Liver (tissue), 9 donors: ENCODE data around the gene NDUFB7. TPM values are rescaled to one million over a fixed set of nuclear protein-coding genes. Genes with fewer than 3 reads are reported as not detected.

Experiments used
- DNase-seq: peaks from one replicate; pipeline ENCODE4 v3.0.0-alpha.2; 2017; ENCODE audit warnings: low spot score
- H3K27ac ChIP-seq, 2 donors: one replicate each; pipeline ENCODE4 v1.7.0; 2013; ENCODE audit warnings: inconsistent platforms in 2 of 2, low read length in 2 of 2, control low read depth in 1 of 2, low read depth in 1 of 2, mild to moderate bottlenecking in 1 of 2
- H3K27me3 ChIP-seq, 4 donors: one replicate each; pipeline versions ENCODE4 v1.6.1 to v1.7.0; 2013; ENCODE audit warnings: low read length in 3 of 4, inconsistent platforms in 1 of 4, mild to moderate bottlenecking in 1 of 4, moderate library complexity in 1 of 4; ENCODE audit not compliant: control insufficient read depth in 4 of 4, insufficient read depth in 4 of 4
- H3K36me3 ChIP-seq, 4 donors: one replicate each; pipeline versions ENCODE4 v1.6.1 to v1.7.0; 2013; ENCODE audit warnings: low read length in 3 of 4, mild to moderate bottlenecking in 3 of 4, low read depth in 1 of 4, moderate library complexity in 1 of 4; ENCODE audit not compliant: control insufficient read depth in 4 of 4, insufficient read depth in 3 of 4
- H3K4me1 ChIP-seq, 4 donors: one replicate each; pipeline versions ENCODE4 v1.6.1 to v1.7.0; 2013; ENCODE audit warnings: low read length in 3 of 4, mild to moderate bottlenecking in 3 of 4, moderate library complexity in 1 of 4; ENCODE audit not compliant: control insufficient read depth in 4 of 4, insufficient read depth in 4 of 4
- H3K4me3 ChIP-seq, 3 donors: one replicate each; pipeline versions ENCODE4 v1.6.1 to v1.7.0; 2013; ENCODE audit warnings: low read length in 3 of 3, control low read depth in 1 of 3, low read depth in 1 of 3, mild to moderate bottlenecking in 1 of 3
- H3K9ac ChIP-seq, 2 donors: one replicate each; pipeline ENCODE4 v1.7.0; 2013; ENCODE audit warnings: low read length in 2 of 2, mild to moderate bottlenecking in 2 of 2, moderate library complexity in 2 of 2, control low read depth in 1 of 2, low read depth in 1 of 2
- H3K9me3 ChIP-seq, 4 donors: one replicate each; pipeline versions ENCODE4 v1.6.1 to v1.7.0; 2013; ENCODE audit warnings: low read length in 3 of 4; ENCODE audit not compliant: control insufficient read depth in 4 of 4
- EGR1 ChIP-seq, 2 donors: IDR thresholded peaks; 2 replicates each; pipeline ENCODE4 v1.6.1; 2016 to 2018; ENCODE audit warnings: antibody characterized with exemption in 2 of 2, low read depth in 2 of 2
- FOXA1 ChIP-seq: IDR thresholded peaks from 2 replicates; pipeline ENCODE4 v1.6.1; 2016; ENCODE audit warnings: antibody characterized with exemption
- FOXA2 ChIP-seq: IDR thresholded peaks from 2 replicates; pipeline ENCODE4 v1.6.1; 2016; ENCODE audit warnings: antibody characterized with exemption
- GABPA ChIP-seq, 2 donors: IDR thresholded peaks in 1 of 2; conservative IDR thresholded peaks in 1 of 2; 2 replicates each; pipeline ENCODE4 v1.6.1; 2016; ENCODE audit warnings: antibody characterized with exemption in 2 of 2, mild to moderate bottlenecking in 1 of 2, moderate library complexity in 1 of 2
- HNF4A ChIP-seq, 2 donors: conservative IDR thresholded peaks; 2 replicates each; pipeline ENCODE4 v1.6.1; 2016; ENCODE audit warnings: antibody characterized with exemption in 2 of 2, mild to moderate bottlenecking in 2 of 2
- HNF4G ChIP-seq: IDR thresholded peaks from 2 replicates; pipeline ENCODE4 v1.6.1; 2016; ENCODE audit warnings: antibody characterized with exemption
- JUND ChIP-seq, 2 donors: IDR thresholded peaks; 2 replicates each; pipeline ENCODE4 v1.6.1; 2016; ENCODE audit warnings: antibody characterized with exemption in 2 of 2
- NR2F2 ChIP-seq: IDR thresholded peaks from 2 replicates; pipeline ENCODE4 v1.6.1; 2016; ENCODE audit warnings: antibody characterized with exemption
- RAD21 ChIP-seq, 2 donors: IDR thresholded peaks; 2 replicates each; pipeline ENCODE4 v1.6.1; 2016; ENCODE audit warnings: antibody characterized with exemption in 2 of 2, mild to moderate bottlenecking in 2 of 2
- RXRA ChIP-seq, 2 donors: IDR thresholded peaks; 2 replicates each; pipeline ENCODE4 v1.6.1; 2017 to 2018; ENCODE audit warnings: antibody characterized with exemption in 2 of 2, mild to moderate bottlenecking in 1 of 2
- SP1 ChIP-seq: IDR thresholded peaks from 2 replicates; pipeline ENCODE4 v1.6.1; 2018; ENCODE audit warnings: antibody characterized with exemption, mild to moderate bottlenecking
- TAF1 ChIP-seq: conservative IDR thresholded peaks from 2 replicates; pipeline ENCODE4 v1.6.1; 2016; ENCODE audit warnings: antibody characterized with exemption, mild to moderate bottlenecking
- YY1 ChIP-seq: IDR thresholded peaks from 2 replicates; pipeline ENCODE4 v1.6.1; 2016; ENCODE audit warnings: antibody characterized with exemption, mild to moderate bottlenecking
- WGBS: extraction: QIAGEN DNeasy Blood & Tissue Kit; methylation state at CpG from one replicate; pipeline ENCODE4 v1.1.7; 2013; 5-methylcytosine and 5-hydroxymethylcytosine counted together
- polyA plus RNA-seq, 2 donors: library from polyadenylated mRNA; stranded (reverse) in 1 of 2; unstranded in 1 of 2; fragments of 200-250 nt in 1 of 2; fragments of >200 nt in 1 of 2; fragmentation: Nextera tagmentation in 1 of 2; extraction: Ambion mirVana in 1 of 2; gene quantifications; one replicate each; pipeline versions ENCODE4 v1.2.1 to v1.2.3, GENCODE V29; 2013 to 2015
- total RNA-seq, 2 donors: library from RNA; depleted of rRNA; stranded (reverse); fragments of >200 nt; gene quantifications; one replicate each; pipeline ENCODE4 v1.2.3, GENCODE V29; 2014
- TF ChIP-seq, protein P1 (sequence below): fragments of 150-350 bp; IDR thresholded peaks from 2 replicates; pipeline ENCODE4 v1.5.1; 2017; ENCODE audit warnings: improper control_type of control experiment, low read depth, low read length; ENCODE audit not compliant: missing input control
- TF ChIP-seq, protein P2 (sequence below): IDR thresholded peaks from 2 replicates; pipeline ENCODE4 v1.6.1; 2016; ENCODE audit warnings: antibody characterized with exemption, mild to moderate bottlenecking
- TF ChIP-seq, protein P3 (sequence below): IDR thresholded peaks from 2 replicates; pipeline ENCODE4 v1.6.1; 2016; ENCODE audit warnings: antibody characterized with exemption
- TF ChIP-seq, protein P4 (sequence below): IDR thresholded peaks from 2 replicates; pipeline ENCODE4 v1.6.1; 2016; ENCODE audit warnings: antibody characterized with exemption
- TF ChIP-seq, protein P5 (sequence below): IDR thresholded peaks from 2 replicates; pipeline ENCODE4 v1.6.1; 2016; ENCODE audit warnings: antibody characterized with exemption
- donor health status: healthy.
- donor health status: healthy.
- donor health status: healthy.
- donor health status: healthy.
- donor health status: healthy.

NDUFB7 gene
- total and polyA plus RNA-seq, 4 donors, result 110 to 293 (median 252) TPM

DNA sequence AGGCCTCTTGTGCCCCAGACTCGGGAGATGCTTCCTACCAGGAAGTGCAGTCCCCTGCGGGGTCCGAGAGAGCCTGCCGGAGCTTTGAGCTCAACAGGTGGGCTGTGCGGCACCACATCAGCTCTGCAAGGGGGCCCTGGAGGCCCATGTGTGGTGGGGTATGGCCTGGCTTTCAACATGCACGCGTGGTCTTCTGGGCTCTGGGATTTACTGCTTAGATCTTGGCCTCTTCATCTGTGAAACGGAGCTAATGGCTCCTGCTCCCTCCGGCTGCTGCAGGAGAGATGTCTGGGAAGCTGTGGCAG lies 18.0 kb downstream of the NDUFB7 start:
- 75% methylated on average over 9 of the region's 9 CpGs for WGBS
- Histone ChIP-seq H3K36me3 (peaks cover 0 to 3% (median 0%) of the 10 kb centered on the region in 4 donors), H3K9me3 (no peaks in the 10 kb centered on the region), H3K9ac (peak overlapping the region in 1 of 2 donors; percentile 46), H3K27me3 (no peaks in the 10 kb centered on the region), H3K4me3 (no peak overlapping the region), H3K4me1 (peaks cover 25 to 54% (median 42%) of the 10 kb centered on the region in 4 donors), H3K27ac (peak overlapping the region; percentile 80 to 92)
- no peak for DNase-seq
- TF ChIP-seq, protein P1, sequence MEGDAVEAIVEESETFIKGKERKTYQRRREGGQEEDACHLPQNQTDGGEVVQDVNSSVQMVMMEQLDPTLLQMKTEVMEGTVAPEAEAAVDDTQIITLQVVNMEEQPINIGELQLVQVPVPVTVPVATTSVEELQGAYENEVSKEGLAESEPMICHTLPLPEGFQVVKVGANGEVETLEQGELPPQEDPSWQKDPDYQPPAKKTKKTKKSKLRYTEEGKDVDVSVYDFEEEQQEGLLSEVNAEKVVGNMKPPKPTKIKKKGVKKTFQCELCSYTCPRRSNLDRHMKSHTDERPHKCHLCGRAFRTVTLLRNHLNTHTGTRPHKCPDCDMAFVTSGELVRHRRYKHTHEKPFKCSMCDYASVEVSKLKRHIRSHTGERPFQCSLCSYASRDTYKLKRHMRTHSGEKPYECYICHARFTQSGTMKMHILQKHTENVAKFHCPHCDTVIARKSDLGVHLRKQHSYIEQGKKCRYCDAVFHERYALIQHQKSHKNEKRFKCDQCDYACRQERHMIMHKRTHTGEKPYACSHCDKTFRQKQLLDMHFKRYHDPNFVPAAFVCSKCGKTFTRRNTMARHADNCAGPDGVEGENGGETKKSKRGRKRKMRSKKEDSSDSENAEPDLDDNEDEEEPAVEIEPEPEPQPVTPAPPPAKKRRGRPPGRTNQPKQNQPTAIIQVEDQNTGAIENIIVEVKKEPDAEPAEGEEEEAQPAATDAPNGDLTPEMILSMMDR, result no peak
- TF ChIP-seq FOXA1 (no peak), HNF4A (conservative IDR thresholded peaks at IDR 0.05) (no peak), GABPA (IDR thresholded peaks at IDR 0.05 in 1 of 2, conservative IDR thresholded peaks at IDR 0.05 in 1 of 2) (no peak), SP1 (no peak), FOXA2 (no peak), YY1 (no peak), RAD21 (IDR thresholded peaks at IDR 0.05) (no peak), TAF1 (no peak), RXRA (IDR thresholded peaks at IDR 0.05) (no peak), EGR1 (IDR thresholded peaks at IDR 0.05; ENCODE audit: low read depth in 2 of 2) (no peak), JUND (IDR thresholded peaks at IDR 0.05) (no peak), HNF4G (no peak), NR2F2 (no peak)
- TF ChIP-seq, protein P2, sequence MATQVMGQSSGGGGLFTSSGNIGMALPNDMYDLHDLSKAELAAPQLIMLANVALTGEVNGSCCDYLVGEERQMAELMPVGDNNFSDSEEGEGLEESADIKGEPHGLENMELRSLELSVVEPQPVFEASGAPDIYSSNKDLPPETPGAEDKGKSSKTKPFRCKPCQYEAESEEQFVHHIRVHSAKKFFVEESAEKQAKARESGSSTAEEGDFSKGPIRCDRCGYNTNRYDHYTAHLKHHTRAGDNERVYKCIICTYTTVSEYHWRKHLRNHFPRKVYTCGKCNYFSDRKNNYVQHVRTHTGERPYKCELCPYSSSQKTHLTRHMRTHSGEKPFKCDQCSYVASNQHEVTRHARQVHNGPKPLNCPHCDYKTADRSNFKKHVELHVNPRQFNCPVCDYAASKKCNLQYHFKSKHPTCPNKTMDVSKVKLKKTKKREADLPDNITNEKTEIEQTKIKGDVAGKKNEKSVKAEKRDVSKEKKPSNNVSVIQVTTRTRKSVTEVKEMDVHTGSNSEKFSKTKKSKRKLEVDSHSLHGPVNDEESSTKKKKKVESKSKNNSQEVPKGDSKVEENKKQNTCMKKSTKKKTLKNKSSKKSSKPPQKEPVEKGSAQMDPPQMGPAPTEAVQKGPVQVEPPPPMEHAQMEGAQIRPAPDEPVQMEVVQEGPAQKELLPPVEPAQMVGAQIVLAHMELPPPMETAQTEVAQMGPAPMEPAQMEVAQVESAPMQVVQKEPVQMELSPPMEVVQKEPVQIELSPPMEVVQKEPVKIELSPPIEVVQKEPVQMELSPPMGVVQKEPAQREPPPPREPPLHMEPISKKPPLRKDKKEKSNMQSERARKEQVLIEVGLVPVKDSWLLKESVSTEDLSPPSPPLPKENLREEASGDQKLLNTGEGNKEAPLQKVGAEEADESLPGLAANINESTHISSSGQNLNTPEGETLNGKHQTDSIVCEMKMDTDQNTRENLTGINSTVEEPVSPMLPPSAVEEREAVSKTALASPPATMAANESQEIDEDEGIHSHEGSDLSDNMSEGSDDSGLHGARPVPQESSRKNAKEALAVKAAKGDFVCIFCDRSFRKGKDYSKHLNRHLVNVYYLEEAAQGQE, result no peak
- TF ChIP-seq, protein P3, sequence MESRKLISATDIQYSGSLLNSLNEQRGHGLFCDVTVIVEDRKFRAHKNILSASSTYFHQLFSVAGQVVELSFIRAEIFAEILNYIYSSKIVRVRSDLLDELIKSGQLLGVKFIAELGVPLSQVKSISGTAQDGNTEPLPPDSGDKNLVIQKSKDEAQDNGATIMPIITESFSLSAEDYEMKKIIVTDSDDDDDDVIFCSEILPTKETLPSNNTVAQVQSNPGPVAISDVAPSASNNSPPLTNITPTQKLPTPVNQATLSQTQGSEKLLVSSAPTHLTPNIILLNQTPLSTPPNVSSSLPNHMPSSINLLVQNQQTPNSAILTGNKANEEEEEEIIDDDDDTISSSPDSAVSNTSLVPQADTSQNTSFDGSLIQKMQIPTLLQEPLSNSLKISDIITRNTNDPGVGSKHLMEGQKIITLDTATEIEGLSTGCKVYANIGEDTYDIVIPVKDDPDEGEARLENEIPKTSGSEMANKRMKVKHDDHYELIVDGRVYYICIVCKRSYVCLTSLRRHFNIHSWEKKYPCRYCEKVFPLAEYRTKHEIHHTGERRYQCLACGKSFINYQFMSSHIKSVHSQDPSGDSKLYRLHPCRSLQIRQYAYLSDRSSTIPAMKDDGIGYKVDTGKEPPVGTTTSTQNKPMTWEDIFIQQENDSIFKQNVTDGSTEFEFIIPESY, result no peak
- TF ChIP-seq, protein P4, sequence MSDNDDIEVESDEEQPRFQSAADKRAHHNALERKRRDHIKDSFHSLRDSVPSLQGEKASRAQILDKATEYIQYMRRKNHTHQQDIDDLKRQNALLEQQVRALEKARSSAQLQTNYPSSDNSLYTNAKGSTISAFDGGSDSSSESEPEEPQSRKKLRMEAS, result no peak
- TF ChIP-seq, protein P5, sequence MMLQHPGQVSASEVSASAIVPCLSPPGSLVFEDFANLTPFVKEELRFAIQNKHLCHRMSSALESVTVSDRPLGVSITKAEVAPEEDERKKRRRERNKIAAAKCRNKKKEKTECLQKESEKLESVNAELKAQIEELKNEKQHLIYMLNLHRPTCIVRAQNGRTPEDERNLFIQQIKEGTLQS, result no peak
